K562 (cell line): ENCODE data around the gene SQOR. TPM values are rescaled to one million over a fixed set of nuclear protein-coding genes. Genes with fewer than 3 reads are reported as not detected.

Source experiments
- ATAC-seq: fragments of 200-7000 bp; cut with Tn5 transposase; 3 replicates; pipeline ENCODE4 v1.9.1; 2020; ENCODE audit warnings: moderate library complexity
- BruUV-seq: library from RNA; stranded (reverse); fragments of 400-500 nt; replicated peaks from 2 replicates; lab custom pipeline; 2021; lab: Mats Ljungman, UMichigan
- CTCF ChIA-PET: fragments of 300-600 bp; formaldehyde crosslinking; extraction: SDS; loops from one replicate; lab custom pipeline; 2021; ENCODE audit warnings: low intra/inter-chr PET ratio; lab: Yijun Ruan, JAX
- POLR2A ChIA-PET: fragments of 300-600, 350-650 bp; sonication (Branson Sonifier 250); formaldehyde crosslinking; extraction: SDS; loops from one replicate; lab custom pipeline; 2021; ENCODE audit warnings: antibody characterized with exemption, inconsistent platforms; lab: Yijun Ruan, JAX
- DNase-seq, 4 experiments: peaks; one replicate each; pipeline versions ENCODE4 v3.0.0 to v3.0.0-alpha.2; 2011 to 2018; ENCODE audit warnings: low spot score in 3 of 4, mixed read lengths in 3 of 4; ENCODE audit errors: extremely low read depth in 1 of 4
- FAIRE-seq: peaks from 2 replicates; lab custom pipeline; 2011; peaks lifted over from hg19 to GRCh38; lab: Jason Lieb, UNC
- H2AFZ ChIP-seq: 2 replicates; pipeline ENCODE4 v1.6.0; 2011; ENCODE audit warnings: low read depth, low read length, control low read depth, inconsistent platforms
- H3K27ac ChIP-seq: fragments of 200-600 bp; 3 replicates; pipeline ENCODE4 v1.8.0; 2011; ENCODE audit warnings: low read depth, mild to moderate bottlenecking, control low read depth, inconsistent platforms, low read length, moderate library complexity, mixed read lengths; ENCODE audit errors: extremely low read depth
- H3K27me3 ChIP-seq, 2 experiments: fragments of 300-600 bp in 1 of 2; 2 replicates in 1 of 2; 3 replicates in 1 of 2; pipeline versions ENCODE4 v1.6.0 to v1.8.0; 2011; ENCODE audit warnings: inconsistent platforms in 2 of 2, low read length in 2 of 2, mild to moderate bottlenecking in 1 of 2, mixed read lengths in 1 of 2, moderate library complexity in 1 of 2; ENCODE audit not compliant: control insufficient read depth in 2 of 2, insufficient read depth in 2 of 2
- H3K36me3 ChIP-seq: fragments of 300-600 bp; 3 replicates; pipeline ENCODE4 v1.8.0; 2011; ENCODE audit warnings: mild to moderate bottlenecking, low read length, inconsistent platforms; ENCODE audit not compliant: control insufficient read depth, insufficient read depth
- H3K4me1 ChIP-seq, 2 experiments: fragments of 200-600 bp in 1 of 2; replicated peaks in 1 of 2; 2 replicates in 1 of 2; 3 replicates in 1 of 2; pipeline versions ENCODE4 v1.5.1 to v1.8.0; 2011; ENCODE audit warnings: inconsistent platforms in 2 of 2, low read length in 2 of 2, mild to moderate bottlenecking in 1 of 2, mixed read lengths in 1 of 2, moderate library complexity in 1 of 2; ENCODE audit not compliant: control insufficient read depth in 2 of 2, insufficient read depth in 2 of 2
- H3K4me2 ChIP-seq: 2 replicates; pipeline ENCODE4 v1.6.1; 2011; ENCODE audit warnings: low read length, control low read depth, inconsistent platforms, mixed read lengths; ENCODE audit not compliant: insufficient read depth
- H3K4me3 ChIP-seq: fragments of 200-600 bp; sonication (generic), shearing (Covaris generic); 2 replicates; pipeline ENCODE4 v1.5.1; 2016; ENCODE audit warnings: control low read depth, inconsistent platforms
- H3K79me2 ChIP-seq: fragments of 200-600 bp; 3 replicates; pipeline ENCODE4 v1.8.0; 2011; ENCODE audit warnings: low read length, inconsistent platforms; ENCODE audit not compliant: control insufficient read depth, insufficient read depth
- H3K9ac ChIP-seq, 2 experiments: 2 replicates each; pipeline versions ENCODE4 v1.6.0 to v1.6.1; 2011; ENCODE audit warnings: low read depth in 2 of 2, low read length in 2 of 2, control low read depth in 1 of 2, inconsistent platforms in 1 of 2, mild to moderate bottlenecking in 1 of 2, mixed read lengths in 1 of 2; ENCODE audit not compliant: insufficient read depth in 1 of 2
- H3K9me1 ChIP-seq: one replicate; pipeline ENCODE4 v1.6.0; 2011; ENCODE audit warnings: inconsistent platforms, mild to moderate bottlenecking, low read length, moderate library complexity; ENCODE audit not compliant: control insufficient read depth, insufficient read depth
- H3K9me3 ChIP-seq: replicated peaks from 2 replicates; pipeline ENCODE4 v1.5.1; 2011; ENCODE audit warnings: low read depth, low read length, inconsistent platforms; ENCODE audit not compliant: control insufficient read depth, insufficient read depth
- H4K20me1 ChIP-seq: replicated peaks from 2 replicates; pipeline ENCODE4 v1.6.1; 2011; ENCODE audit warnings: low read length, inconsistent platforms, mixed read lengths; ENCODE audit not compliant: control insufficient read depth, insufficient read depth
- CEBPZ ChIP-seq: fragments of 150-350 bp; IDR thresholded peaks from 2 replicates; pipeline ENCODE4 v1.6.1; 2014; ENCODE audit warnings: low read depth, mild to moderate bottlenecking, low read length, borderline replicate concordance
- CHD4 ChIP-seq: fragments of 200-600 bp; sonication (generic); IDR thresholded peaks from 3 replicates; pipeline ENCODE4 v1.6.1; 2012; ENCODE audit warnings: low read depth, mild to moderate bottlenecking, mixed read lengths, low read length, inconsistent platforms; ENCODE audit not compliant: insufficient read depth, insufficient replicate concordance, poor library complexity, severe bottlenecking
- CTCFL ChIP-seq: IDR thresholded peaks from 2 replicates; pipeline ENCODE4 v1.6.1; 2011; ENCODE audit warnings: borderline replicate concordance, low read depth, mild to moderate bottlenecking, moderate library complexity, low read length; ENCODE audit not compliant: insufficient read depth, poor library complexity, severe bottlenecking
- GTF2F1 ChIP-seq: IDR thresholded peaks from 2 replicates; pipeline ENCODE4 v1.6.1; 2011; ENCODE audit warnings: low read depth, low read length, improper control_type of control experiment
- HDAC3 ChIP-seq: fragments of 450-650 bp; IDR thresholded peaks from 2 replicates; pipeline ENCODE4 v1.6.1; 2018; ENCODE audit warnings: borderline replicate concordance, mild to moderate bottlenecking, moderate library complexity; ENCODE audit not compliant: partially characterized antibody
- KHSRP ChIP-seq: fragments of 450-650 bp; IDR thresholded peaks from 2 replicates; pipeline ENCODE4 v1.6.1; 2017
- MAFF ChIP-seq: IDR thresholded peaks from 2 replicates; pipeline ENCODE4 v1.6.1; 2012; ENCODE audit warnings: low read length, improper control_type of control experiment
- MTF1 ChIP-seq: fragments of 250-450 bp; sonication (Bioruptor Pico); IDR thresholded peaks from 2 replicates; pipeline ENCODE4 v1.9.0; 2021; ENCODE audit warnings: moderate library complexity, mild to moderate bottlenecking, inconsistent platforms, borderline replicate concordance
- MYNN ChIP-seq, 2 experiments: sonication (generic); formaldehyde crosslinking in 1 of 2; IDR thresholded peaks; 2 replicates each; pipeline versions ENCODE4 v1.5.0 to v1.6.1; 2016 to 2020; ENCODE audit warnings: antibody characterized with exemption in 1 of 2, missing genetic modification reagents in 1 of 2
- PHTF2 ChIP-seq: fragments of 250-450 bp; sonication (Bioruptor Pico); IDR thresholded peaks from 2 replicates; pipeline ENCODE4 v1.5.0; 2021; ENCODE audit warnings: mild to moderate bottlenecking
- POLR3A ChIP-seq: IDR thresholded peaks from 2 replicates; pipeline ENCODE4 v1.6.1; 2011; ENCODE audit warnings: borderline replicate concordance, mild to moderate bottlenecking, moderate library complexity; ENCODE audit not compliant: insufficient read length, insufficient read depth; ENCODE audit errors: extremely low read depth
- SNAPC5 ChIP-seq: fragments of 250-450 bp; sonication (Bioruptor Pico); IDR thresholded peaks from 2 replicates; pipeline ENCODE4 v1.8.0; 2021; ENCODE audit warnings: moderate library complexity, mild to moderate bottlenecking, inconsistent platforms
- TAL1 ChIP-seq: fragments of 450-650 bp; IDR thresholded peaks from 2 replicates; pipeline ENCODE4 v1.6.1; 2016; ENCODE audit warnings: mild to moderate bottlenecking
- XRCC3 ChIP-seq: fragments of 450-650 bp; IDR thresholded peaks from 2 replicates; pipeline ENCODE4 v1.6.1; 2017; ENCODE audit warnings: mild to moderate bottlenecking, moderate library complexity
- ZEB2 ChIP-seq: fragments of 450-650 bp; IDR thresholded peaks from 2 replicates; pipeline ENCODE4 v1.6.1; 2016
- ZNF217 ChIP-seq: sonication (generic); formaldehyde crosslinking; IDR thresholded peaks from 2 replicates; pipeline ENCODE4 v1.8.0; 2022; ENCODE audit warnings: mild to moderate bottlenecking, missing genetic modification reagents
- ZNF347 ChIP-seq: fragments of 450-650 bp; formaldehyde crosslinking; IDR thresholded peaks from 2 replicates; pipeline ENCODE4 v1.4.0; 2020; ENCODE audit warnings: low read depth, mild to moderate bottlenecking, moderate library complexity
- WGBS: fragments of 100-300 bp; shearing (Covaris generic); methylation state at CpG from one replicate; pipeline ENCODE4 v1.1.6; 2016; ENCODE audit warnings: low coverage, mixed read lengths; ENCODE audit not compliant: insufficient coverage; ENCODE audit errors: missing lambda C conversion rate; 5-methylcytosine and 5-hydroxymethylcytosine counted together
- in situ Hi-C: fragments of 300-500 bp; cut with MboI; formaldehyde crosslinking; loops from 4 replicates; pipeline ENCODE4 v1.15.0; 2018; ENCODE audit warnings: inconsistent platforms, mixed read lengths
- intact Hi-C: fragments of 100-400 bp; cut with micrococcal nuclease; formaldehyde crosslinking; loops from 2 replicates; pipeline ENCODE4 v1.14.2; 2022
- polyA plus RNA-seq, 8 experiments: library from polyadenylated mRNA; depleted of rRNA in 4 of 8; stranded (reverse) in 5 of 8; unstranded in 3 of 8; fragments of >200 nt; fragmentation: Nextera tagmentation in 2 of 8; fragmentation: Illumina TruSeq in 1 of 8; extraction: Ambion mirVana in 2 of 8; extraction: Trizol in 1 of 8; gene quantifications; 2 replicates each; pipeline versions ENCODE4 v1.2.1 to v1.2.3, GENCODE V29; 2011 to 2014; ENCODE audit warnings: inconsistent platforms in 1 of 8, missing spikeins in 1 of 8
- total RNA-seq, 7 experiments: library from RNA; depleted of rRNA in 6 of 7; stranded (reverse); fragments of >200 nt in 6 of 7; fragmentation: Illumina TruSeq in 2 of 7; extraction: Trizol in 2 of 7; gene quantifications; 2 replicates each; pipeline versions ENCODE4 v1.2.1 to v1.2.3, GENCODE V29; 2011 to 2021; ENCODE audit warnings: low replicate concordance in 1 of 7

Gene SQOR
- total and polyA plus RNA-seq, 9 of the 15 experiments (the other 6 are each of a cell fraction or from before 2014, with no cell fraction given) = 0.32 to 1.6 (median 1.1) TPM

GRCh38 chr15:45612790-45613415, 21.9 kb upstream of the SQOR start:
- no TSS peak for BruUV-seq
- Histone ChIP-seq H3K36me3 (peaks cover 3% of the 10 kb centered on the region; the same call in 2 of the 3 replicates), H3K4me3 (no peak overlapping the region), H3K9me3 (no peaks in the 10 kb centered on the region), H3K4me1 (no peaks in the 10 kb centered on the region), H3K27ac (no peak overlapping the region), H3K9ac (no peak overlapping the region), H3K79me2 (no peaks in the 10 kb centered on the region), H3K4me2 (no peak overlapping the region), H4K20me1 (no peaks in the 10 kb centered on the region), H2AFZ (no peak overlapping the region), H3K9me1 (no peaks in the 10 kb centered on the region), H3K27me3 (no peaks in the 10 kb centered on the region)
- FAIRE-seq = no peak
- intact Hi-C loops (loop anchor here (5.0 to 10.0 kb wide), 3 partner anchors 91 to 448 kb away; partner anchors contain the start of gene SLC30A4), in situ Hi-C loops (loop anchor here (5.0 to 25.0 kb wide), 2 partner anchors 161 to 426 kb away; partner anchors contain the start of gene SHF)
- DNase-seq = no peak
- POLR2A ChIA-PET = interaction anchor here (2.2 kb wide), 1 partner anchor 155 kb away, joined by 5 read pairs; no protein-coding TSS in a partner anchor
- CTCF ChIA-PET = interaction anchor here (8.1 kb wide), 1 partner anchor 154 kb away, joined by 168 read pairs; no protein-coding TSS in a partner anchor
- ATAC-seq = no peak
- WGBS = 0% methylated on average over 1 of the region's 1 CpG
- no peak for TF ChIP-seq SNAPC5 (CRISPR knock-in tag)
- no peak for TF ChIP-seq HDAC3
- no peak for TF ChIP-seq ZNF347 (CRISPR knock-in tag)
- TF ChIP-seq POLR3A = no peak
- no peak for TF ChIP-seq XRCC3
- TF ChIP-seq CTCFL = no peak
- TF ChIP-seq CHD4 = no peak
- TF ChIP-seq GTF2F1 = no peak
- TF ChIP-seq CEBPZ = no peak
- TF ChIP-seq ZEB2 = no peak
- TF ChIP-seq MTF1 = no peak
- no peak for TF ChIP-seq KHSRP
- TF ChIP-seq TAL1 = no peak
- TF ChIP-seq PHTF2 (CRISPR knock-in tag) = no peak
- TF ChIP-seq MAFF = no peak
- no peak for TF ChIP-seq ZNF217 (CRISPR knock-in tag)
- no peak for TF ChIP-seq MYNN (IDR thresholded peaks at IDR 0.05)
- TF ChIP-seq MYNN (CRISPR knock-in tag; IDR thresholded peaks at IDR 0.05) = no peak
